Naive thymus-derived CD4-positive, alpha-beta T cell (primary cell): ENCODE results near the gene COPG2. TPM values are rescaled to one million over a fixed set of nuclear protein-coding genes. Genes with fewer than 3 reads are reported as not detected.
A peak's percentile ranks its signal among the peaks of the same experiment; 100 is the strongest.
"Not testable (repeated sequence)": the region's sequence is repeated elsewhere in the genome, so short reads cannot be mapped to it uniquely, and the experiment has no call there.

Experiments used
- ATAC-seq: fragments of 150-1000 bp; cut with Tn5 transposase; 2 replicates; pipeline ENCODE4 v1.10.0; 2021; ENCODE audit warnings: mild to moderate bottlenecking, moderate library complexity
- CTCF ChIA-PET: fragments of 350-600 bp; sonication (Branson Sonifier 250); formaldehyde crosslinking; loops from one replicate; lab custom pipeline; 2021; ENCODE audit warnings: antibody characterized with exemption; lab: Charles Lee
- POLR2A ChIA-PET: fragments of 350-600 bp; sonication (Branson Sonifier 250); formaldehyde crosslinking; loops from one replicate; lab custom pipeline; 2021; ENCODE audit warnings: antibody characterized with exemption, inconsistent platforms; lab: Charles Lee
- DNase-seq, 9 donors: peaks; one replicate each; pipeline versions ENCODE4 v3.0.0 to v3.0.0-alpha.2; 2020 to 2022; ENCODE audit warnings: mixed read lengths in 1 of 9
- H3K27ac ChIP-seq: one replicate; pipeline ENCODE4 v1.7.0; 2013; ENCODE audit warnings: mild to moderate bottlenecking, low read depth, low read length, moderate library complexity
- H3K27me3 ChIP-seq, 2 donors: one replicate each; pipeline ENCODE4 v1.7.0; 2013; ENCODE audit warnings: low read length in 2 of 2, mild to moderate bottlenecking in 2 of 2, moderate library complexity in 2 of 2; ENCODE audit not compliant: control insufficient read depth in 2 of 2, insufficient read depth in 2 of 2
- H3K36me3 ChIP-seq, 3 experiments: 1 replicate in 2 of 3; 2 replicates in 1 of 3; pipeline ENCODE4 v1.7.0; 2013; ENCODE audit warnings: low read length in 3 of 3, mild to moderate bottlenecking in 3 of 3, moderate library complexity in 1 of 3; ENCODE audit not compliant: insufficient read depth in 3 of 3, control insufficient read depth in 2 of 3
- H3K4me1 ChIP-seq, 2 donors: one replicate each; pipeline ENCODE4 v1.7.0; 2013; ENCODE audit warnings: low read length in 2 of 2, mild to moderate bottlenecking in 2 of 2, moderate library complexity in 1 of 2; ENCODE audit not compliant: control insufficient read depth in 2 of 2, insufficient read depth in 2 of 2
- H3K4me3 ChIP-seq: 2 replicates; pipeline ENCODE4 v1.7.0; 2013; ENCODE audit warnings: mild to moderate bottlenecking, low read length
- H3K9me3 ChIP-seq, 3 experiments: 1 replicate in 2 of 3; 2 replicates in 1 of 3; pipeline ENCODE4 v1.7.0; 2013; ENCODE audit warnings: low read length in 3 of 3; ENCODE audit not compliant: control insufficient read depth in 2 of 3
- H3K27ac Mint-ChIP-seq, 9 donors: one replicate each; pipeline ENCODE4 v1.8.0; 2020 to 2022; ENCODE audit warnings: mixed read lengths in 9 of 9, mild to moderate bottlenecking in 8 of 9, moderate library complexity in 5 of 9, inconsistent platforms in 2 of 9
- H3K27me3 Mint-ChIP-seq, 5 donors: one replicate each; pipeline ENCODE4 v1.8.0; 2021 to 2022; ENCODE audit warnings: mixed read lengths in 5 of 5, mild to moderate bottlenecking in 1 of 5
- H3K36me3 Mint-ChIP-seq, 5 donors: one replicate each; pipeline ENCODE4 v1.8.0; 2020 to 2022; ENCODE audit warnings: mixed read lengths in 5 of 5, mild to moderate bottlenecking in 3 of 5, inconsistent platforms in 1 of 5
- H3K4me1 Mint-ChIP-seq, 7 donors: one replicate each; pipeline ENCODE4 v1.8.0; 2020 to 2022; ENCODE audit warnings: mixed read lengths in 7 of 7, mild to moderate bottlenecking in 3 of 7, inconsistent platforms in 1 of 7
- H3K4me3 Mint-ChIP-seq, 10 donors: one replicate each; pipeline ENCODE4 v1.8.0; 2020 to 2022; ENCODE audit warnings: mild to moderate bottlenecking in 10 of 10, mixed read lengths in 10 of 10, moderate library complexity in 6 of 10, inconsistent platforms in 2 of 10
- H3K9me3 Mint-ChIP-seq, 11 donors: one replicate each; pipeline ENCODE4 v1.8.0; 2020 to 2022; ENCODE audit warnings: mixed read lengths in 11 of 11, mild to moderate bottlenecking in 4 of 11, inconsistent platforms in 1 of 11, moderate library complexity in 1 of 11
- intact Hi-C, 2 donors: fragments of 100-400 bp; cut with micrococcal nuclease; formaldehyde crosslinking; loops; one replicate each; pipeline ENCODE4 v1.15.1; 2023
- polyA plus RNA-seq, 2 donors: library from polyadenylated mRNA; unstranded; fragments of 300-500 nt; fragmentation: Illumina TruSeq; gene quantifications; one replicate each; pipeline ENCODE4 v1.2.3, GENCODE V29; 2021
- total RNA-seq, 6 experiments: library from RNA in 5 of 6; stranded (reverse) in 5 of 6; gene quantifications; 1 replicate in 5 of 6; 2 replicates in 1 of 6; pipeline ENCODE4 v1.2.3 and lab custom pipeline; 2021 to 2026

Gene COPG2
- total and polyA plus RNA-seq, 7 experiments from 2014 or later: 2.6 to 12.4 (median 8.3) TPM

GRCh38 chr7:130700760-130701159 lies 32.2 kb upstream of the COPG2 start:
- peaks cover 0 to 4% (median 2%) of the 10 kb centered on the region in 11 donors for H3K9me3 Mint-ChIP-seq
- peaks cover 4 to 14% (median 7%) of the 10 kb centered on the region in 5 donors for H3K27me3 Mint-ChIP-seq
- ChIA-PET CTCF (no interaction called here), POLR2A (no interaction called here)
- ATAC-seq (no peak), DNase-seq (no peak)
- Histone ChIP-seq H3K27me3 (no peaks in the 10 kb centered on the region), H3K4me3 (no peak overlapping the region), H3K36me3 (no peaks in the 10 kb centered on the region), H3K9me3 (no peaks in the 10 kb centered on the region), H3K4me1 (no peaks in the 10 kb centered on the region), H3K27ac (no peak overlapping the region)
- H3K4me3 Mint-ChIP-seq: no peak overlapping the region
- H3K4me1 Mint-ChIP-seq: no peaks in the 10 kb centered on the region
- H3K36me3 Mint-ChIP-seq: no peaks in the 10 kb centered on the region
- intact Hi-C loops: no loop called here
- no peak overlapping the region for H3K27ac Mint-ChIP-seq

- no peak overlapping the region for H3K27ac ChIP-seq
- H3K4me3 ChIP-seq: no peak overlapping the region
- H3K4me1 ChIP-seq: no peaks in the 10 kb centered on the region
- Mint-ChIP-seq H3K4me3 (no peak overlapping the region), H3K36me3 (no peaks in the 10 kb centered on the region), H3K27me3 (peaks cover 4 to 13% (median 8%) of the 10 kb centered on the region in 5 donors), H3K4me1 (no peaks in the 10 kb centered on the region), H3K27ac (no peak overlapping the region), H3K9me3 (peaks cover 0 to 4% (median under 1%) of the 10 kb centered on the region in 11 donors)
- no peaks in the 10 kb centered on the region for H3K9me3 ChIP-seq
- no peaks in the 10 kb centered on the region for H3K36me3 ChIP-seq
- no peaks in the 10 kb centered on the region for H3K27me3 ChIP-seq
- DNase-seq (no peak), ATAC-seq (no peak)
- intact Hi-C loops: loop anchor here in 1 of 2 donors (5.0 kb wide), 1 partner anchor 457 kb away; no protein-coding TSS in a partner anchor
- ChIA-PET CTCF (no interaction called here), POLR2A (no interaction called here)
Measured at GRCh38 chr7:130699686-130700085, 31.1 kb upstream of the COPG2 start.

DNA sequence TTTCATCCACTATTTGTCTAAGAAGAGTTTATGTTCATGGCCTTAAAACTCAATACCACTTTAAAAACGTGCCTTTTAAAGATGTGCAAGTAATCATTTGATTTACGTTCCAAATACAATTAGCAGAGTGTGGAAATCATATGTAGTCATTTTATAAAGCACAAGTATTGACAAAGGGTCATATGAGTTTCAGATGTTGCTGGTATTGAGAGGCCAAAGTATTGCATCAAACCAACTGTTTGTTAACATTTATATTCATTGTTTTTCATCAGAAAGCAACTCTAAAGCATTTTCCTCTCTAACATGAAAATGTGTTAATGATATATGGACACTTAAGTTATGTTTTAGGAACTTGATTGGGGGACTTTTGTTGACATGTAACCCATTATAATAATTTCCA lies 29.3 kb upstream of the COPG2 start:
- peaks cover 0 to 10% (median 4%) of the 10 kb centered on the region in 5 donors for H3K27me3 Mint-ChIP-seq
- no peak for DNase-seq
- Histone ChIP-seq H3K4me1 (no peaks in the 10 kb centered on the region), H3K9me3 (no peaks in the 10 kb centered on the region), H3K4me3 (no peak overlapping the region), H3K27ac (no peak overlapping the region), H3K36me3 (no peaks in the 10 kb centered on the region), H3K27me3 (no peaks in the 10 kb centered on the region)
- intact Hi-C loops: loop anchor here in 1 of 2 donors (5.0 kb wide), 1 partner anchor 456 kb away; no protein-coding TSS in a partner anchor
- H3K4me1 Mint-ChIP-seq: no peaks in the 10 kb centered on the region
- H3K9me3 Mint-ChIP-seq: peaks cover 0 to 2% (median 0%) of the 10 kb centered on the region in 11 donors
- ChIA-PET CTCF (no interaction called here), POLR2A (no interaction called here)
- no peak for ATAC-seq
- no peak overlapping the region for H3K27ac Mint-ChIP-seq
- no peak overlapping the region for H3K4me3 Mint-ChIP-seq
- no peaks in the 10 kb centered on the region for H3K36me3 Mint-ChIP-seq

GRCh38 chr7:130695840-130696239 lies 27.3 kb upstream of the COPG2 start:
- Mint-ChIP-seq H3K9me3 (peaks cover 0 to 16% (median 8%) of the 10 kb centered on the region in 11 donors), H3K27me3 (peaks cover 0 to 10% (median 4%) of the 10 kb centered on the region in 5 donors), H3K4me1 (no peaks in the 10 kb centered on the region), H3K4me3 (no peak overlapping the region), H3K36me3 (peaks cover 0 to 7% (median 4%) of the 10 kb centered on the region in 5 donors), H3K27ac (no peak overlapping the region)
- H3K4me1 ChIP-seq: no peaks in the 10 kb centered on the region
- no peak overlapping the region for H3K4me3 ChIP-seq
- H3K27ac ChIP-seq: no peak overlapping the region
- intact Hi-C loops: loop anchor here (1.0 to 5.0 kb wide), 2 partner anchors 454 kb away; no protein-coding TSS in a partner anchor
- ATAC-seq (no peak), DNase-seq (peak in 1 of 9 donors; percentile 13)
- ChIA-PET POLR2A (no interaction called here), CTCF (no interaction called here)
- H3K9me3 ChIP-seq: no peaks in the 10 kb centered on the region
- H3K36me3 ChIP-seq: no peaks in the 10 kb centered on the region
- H3K27me3 ChIP-seq: no peaks in the 10 kb centered on the region

DNA sequence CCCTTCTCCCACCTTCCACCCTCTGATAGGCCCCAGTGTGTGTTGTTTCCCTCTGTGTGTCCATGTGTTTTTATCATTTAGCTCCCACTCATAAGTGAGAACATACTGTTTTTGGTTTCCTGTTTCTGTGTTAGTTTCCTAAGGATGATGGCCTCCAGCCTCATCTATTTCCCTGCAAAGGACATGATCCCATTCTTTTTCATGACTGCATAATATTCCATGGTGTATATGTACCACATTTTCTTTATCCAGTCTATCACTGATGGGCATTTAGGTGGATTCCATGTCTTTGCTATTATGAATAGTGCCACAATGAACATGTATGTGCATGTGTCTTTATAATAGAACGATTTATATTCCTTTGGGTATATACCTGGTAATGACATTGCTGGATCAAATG lies 23.8 kb upstream of the COPG2 start:
- H3K36me3 Mint-ChIP-seq, ATAC-seq, POLR2A ChIA-PET: not testable (repeated sequence)

DNA sequence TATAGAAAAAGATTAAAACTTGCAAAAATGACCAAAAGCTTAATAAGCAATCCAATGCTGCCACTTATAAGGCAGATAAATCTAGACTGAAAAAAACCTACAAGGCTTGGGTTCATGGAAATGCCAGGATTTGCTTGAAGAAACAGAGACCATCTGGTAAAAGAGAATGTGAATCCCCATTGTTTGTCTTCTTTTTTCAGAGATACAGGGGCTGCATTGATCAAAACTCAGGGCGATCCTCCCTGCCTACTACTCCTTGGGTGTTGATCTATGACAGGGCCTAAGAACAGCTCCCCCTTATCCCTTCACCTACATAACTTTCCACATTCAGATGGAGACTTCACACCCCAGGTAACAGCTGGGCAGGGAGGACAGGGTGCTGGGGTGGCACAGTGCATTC lies 21.1 kb upstream of the COPG2 start:
- no peaks in the 10 kb centered on the region for H3K4me1 Mint-ChIP-seq
- H3K27me3 Mint-ChIP-seq: peaks cover 0 to 8% (median 0%) of the 10 kb centered on the region in 5 donors
- ChIA-PET CTCF (no interaction called here), POLR2A (no interaction called here)
- no peaks in the 10 kb centered on the region for H3K4me1 ChIP-seq
- H3K9me3 Mint-ChIP-seq: peaks cover 0 to 21% (median 15%) of the 10 kb centered on the region in 11 donors
- ATAC-seq (no peak), DNase-seq (no peak)
- no peak overlapping the region for H3K27ac Mint-ChIP-seq
- no peak overlapping the region for H3K4me3 Mint-ChIP-seq
- intact Hi-C loops: no loop called here
- peaks cover 0 to 7% (median 4%) of the 10 kb centered on the region in 5 donors for H3K36me3 Mint-ChIP-seq
- no peaks in the 10 kb centered on the region for H3K36me3 ChIP-seq
- H3K4me3 ChIP-seq: no peak overlapping the region
- H3K27ac ChIP-seq: no peak overlapping the region
- no peaks in the 10 kb centered on the region for H3K27me3 ChIP-seq
- H3K9me3 ChIP-seq: peaks cover 0 to 22% (median 5%) of the 10 kb centered on the region in 3 experiments

More for the DNA sequence above, 23.8 kb upstream of the COPG2 start:
- peaks cover 0 to 22% (median 5%) of the 10 kb centered on the region in 3 experiments for H3K9me3 ChIP-seq
- CTCF ChIA-PET, H3K4me3 ChIP-seq, H3K36me3 ChIP-seq, H3K27ac Mint-ChIP-seq, H3K4me1 ChIP-seq, intact Hi-C loops, DNase-seq, H3K4me1 Mint-ChIP-seq, H3K27me3 Mint-ChIP-seq, H3K4me3 Mint-ChIP-seq, H3K27me3 ChIP-seq, H3K27ac ChIP-seq: not testable (repeated sequence)
- H3K9me3 Mint-ChIP-seq: peaks cover 0 to 21% (median 15%) of the 10 kb centered on the region in 11 donors

DNA sequence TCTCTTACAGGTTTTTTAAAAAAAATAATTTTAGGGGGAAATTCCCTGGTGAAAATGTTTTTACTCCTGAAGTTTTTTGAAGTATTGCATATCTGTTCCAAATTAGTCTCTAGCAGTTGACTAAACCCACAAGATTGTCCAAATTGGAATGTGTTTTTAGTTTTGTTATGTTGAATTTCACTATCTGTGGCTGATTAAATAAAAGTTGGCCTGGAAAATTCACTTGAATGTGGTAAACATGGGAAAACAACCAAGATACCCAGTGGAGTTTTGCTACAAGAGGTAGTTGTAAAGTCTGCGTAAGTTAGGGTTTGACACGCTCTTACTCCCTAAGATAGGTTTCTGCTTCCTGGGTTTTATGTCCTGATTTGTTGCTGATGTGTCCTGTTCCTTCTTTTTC lies 14.5 kb upstream of the COPG2 start:
- CTCF ChIA-PET: no interaction called here
- Mint-ChIP-seq H3K27me3 (peaks cover 0 to 13% (median 4%) of the 10 kb centered on the region in 5 donors), H3K4me1 (no peaks in the 10 kb centered on the region), H3K36me3 (no peaks in the 10 kb centered on the region), H3K27ac (no peak overlapping the region), H3K9me3 (peaks cover 0 to 9% (median 0%) of the 10 kb centered on the region in 11 donors), H3K4me3 (no peak overlapping the region)
- no peaks in the 10 kb centered on the region for H3K36me3 ChIP-seq
- peaks cover 0 to under 1% (median 0%) of the 10 kb centered on the region in 3 experiments for H3K9me3 ChIP-seq
- POLR2A ChIA-PET: interaction anchor here (0.5 kb wide), 1 partner anchor 416 kb away, joined by 3 read pairs; no protein-coding TSS in a partner anchor
- H3K27me3 ChIP-seq: no peaks in the 10 kb centered on the region
- no peaks in the 10 kb centered on the region for H3K4me1 ChIP-seq
- H3K27ac ChIP-seq: no peak overlapping the region
- no peak for ATAC-seq
- intact Hi-C loops: no loop called here
- H3K4me3 ChIP-seq: no peak overlapping the region
- no peak for DNase-seq
